Smooth muscle cell (in vitro differentiated cells): Measurements from ENCODE around the gene GABRR2. TPM values are rescaled to one million over a fixed set of nuclear protein-coding genes. Genes with fewer than 3 reads are reported as not detected.
"Not testable (repeated sequence)": the region's sequence is repeated elsewhere in the genome, so short reads cannot be mapped to it uniquely, and the experiment has no call there.

ENCODE experiments used
- DNase-seq: peaks from one replicate; lab custom pipeline; 2025; ENCODE audit not compliant: unreplicated experiment; lab: John Stamatoyannopoulos, UW
- H2AFZ ChIP-seq: fragments of 200-600 bp; sonication (generic); 2 replicates; pipeline ENCODE4 v1.6.0; 2016; ENCODE audit warnings: antibody characterized with exemption, low read depth, mild to moderate bottlenecking
- H3F3A ChIP-seq: fragments of 200-600 bp; sonication (generic); 2 replicates; pipeline ENCODE4 v1.6.0; 2017; ENCODE audit warnings: antibody characterized with exemption, low read depth
- H3K27ac ChIP-seq: fragments of 200-600 bp; sonication (generic); 2 replicates; pipeline ENCODE4 v1.5.1; 2016; ENCODE audit warnings: low read depth, mild to moderate bottlenecking
- H3K27me3 ChIP-seq: fragments of 200-600 bp; sonication (generic); 2 replicates; pipeline ENCODE4 v1.6.1; 2016; ENCODE audit warnings: low read depth, mild to moderate bottlenecking
- H3K36me3 ChIP-seq: fragments of 200-600 bp; sonication (generic); 2 replicates; pipeline ENCODE4 v1.5.1; 2016; ENCODE audit warnings: low read depth
- H3K4me1 ChIP-seq: fragments of 200-600 bp; sonication (generic); 2 replicates; pipeline ENCODE4 v1.5.1; 2016; ENCODE audit warnings: low read depth
- H3K4me2 ChIP-seq: fragments of 200-600 bp; sonication (generic); 2 replicates; pipeline ENCODE4 v1.6.0; 2016; ENCODE audit warnings: mild to moderate bottlenecking
- H3K4me3 ChIP-seq: fragments of 200-600 bp; sonication (generic); 2 replicates; pipeline ENCODE4 v1.5.1; 2016; ENCODE audit warnings: mild to moderate bottlenecking
- H3K79me2 ChIP-seq: fragments of 200-600 bp; sonication (generic); 2 replicates; pipeline ENCODE4 v1.6.0; 2016; ENCODE audit warnings: low read depth, mild to moderate bottlenecking
- H3K9ac ChIP-seq: fragments of 200-600 bp; sonication (generic); 2 replicates; pipeline ENCODE4 v1.6.0; 2016; ENCODE audit warnings: low read depth
- H3K9me3 ChIP-seq: fragments of 200-600 bp; sonication (generic); replicated peaks from 2 replicates; pipeline ENCODE4 v1.5.1; 2016; ENCODE audit warnings: low read depth
- H4K20me1 ChIP-seq: fragments of 200-600 bp; sonication (generic); 2 replicates; pipeline ENCODE4 v1.6.0; 2016; ENCODE audit warnings: low read depth
- whole genome bisulfite sequencing: methylation state at CpG from one replicate; pipeline ENCODE4 v1.1.7; 2016; ENCODE audit warnings: low lambda C conversion rate; 5-methylcytosine and 5-hydroxymethylcytosine counted together
- polyA plus RNA-seq: library from polyadenylated mRNA; unstranded; fragments of >200 nt; fragmentation: Nextera tagmentation; extraction: Ambion mirVana; gene quantifications from 2 replicates; pipeline ENCODE4 v1.2.1, GENCODE V29; 2016
- total RNA-seq: library from RNA; depleted of rRNA; stranded (reverse); fragments of >200 nt; gene quantifications from 2 replicates; pipeline ENCODE4 v1.2.3, GENCODE V29; 2014
- TF ChIP-seq, protein P1 (sequence below): fragments of 200-600 bp; sonication (generic); IDR thresholded peaks from 2 replicates; pipeline ENCODE4 v1.5.1; 2017; ENCODE audit warnings: borderline replicate concordance, mild to moderate bottlenecking, antibody characterized with exemption; ENCODE audit not compliant: insufficient read depth, poor library complexity, severe bottlenecking

The GABRR2 gene
- total and polyA plus RNA-seq, 2 experiments from 2014 or later: 0.24 to 3.2 TPM

DNA sequence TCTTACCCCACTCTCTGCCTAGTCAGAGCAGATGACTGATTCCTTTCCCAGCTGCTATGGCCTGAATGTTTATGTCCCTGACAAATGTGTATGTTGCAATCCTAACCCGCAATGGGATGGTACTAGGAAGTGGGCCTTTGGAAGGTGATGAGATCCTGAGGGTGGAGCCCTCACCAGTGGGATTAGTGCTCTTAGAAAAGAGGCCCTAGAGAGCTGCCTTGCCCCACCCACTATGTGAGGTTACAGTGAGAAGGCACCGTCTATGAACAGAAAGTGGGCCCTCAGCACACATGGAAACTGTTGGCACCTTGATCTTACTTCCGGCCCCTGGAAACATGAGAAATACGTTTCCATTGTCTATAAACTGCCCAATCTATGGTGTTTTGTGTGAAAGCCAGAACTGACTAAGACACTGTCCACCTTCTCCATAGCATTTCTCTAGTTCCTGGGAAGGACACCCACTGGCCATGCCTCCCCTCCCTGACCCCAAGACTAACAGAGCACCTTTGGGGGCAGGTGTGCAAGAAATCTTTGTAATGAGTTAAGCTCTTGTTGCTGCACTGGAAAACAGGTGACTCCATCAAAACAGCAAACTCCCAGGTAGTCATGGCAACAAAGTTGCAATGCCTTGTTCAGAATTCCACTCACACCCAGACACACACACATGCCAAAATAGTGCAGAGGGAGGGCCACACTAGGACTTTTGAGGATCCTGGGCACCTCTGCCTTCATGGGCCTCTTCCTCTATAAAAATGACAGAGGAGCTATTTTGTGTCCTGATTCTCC is 16.2 kb downstream of the GABRR2 start:
- WGBS: 56% methylated on average over 4 of the region's 4 CpGs
- Histone ChIP-seq H3K4me2 (no peak overlapping the region), H3K27me3 (peaks cover 12% of the 10 kb centered on the region), H3F3A (no peaks in the 10 kb centered on the region), H3K36me3 (no peaks in the 10 kb centered on the region), H2AFZ (no peak overlapping the region), H3K4me3 (no peak overlapping the region), H3K27ac (no peak overlapping the region), H4K20me1 (no peaks in the 10 kb centered on the region), H3K9me3 (no peaks in the 10 kb centered on the region), H3K9ac (no peak overlapping the region), H3K79me2 (no peaks in the 10 kb centered on the region), H3K4me1 (peaks cover 8% of the 10 kb centered on the region)
- TF ChIP-seq, protein P1, sequence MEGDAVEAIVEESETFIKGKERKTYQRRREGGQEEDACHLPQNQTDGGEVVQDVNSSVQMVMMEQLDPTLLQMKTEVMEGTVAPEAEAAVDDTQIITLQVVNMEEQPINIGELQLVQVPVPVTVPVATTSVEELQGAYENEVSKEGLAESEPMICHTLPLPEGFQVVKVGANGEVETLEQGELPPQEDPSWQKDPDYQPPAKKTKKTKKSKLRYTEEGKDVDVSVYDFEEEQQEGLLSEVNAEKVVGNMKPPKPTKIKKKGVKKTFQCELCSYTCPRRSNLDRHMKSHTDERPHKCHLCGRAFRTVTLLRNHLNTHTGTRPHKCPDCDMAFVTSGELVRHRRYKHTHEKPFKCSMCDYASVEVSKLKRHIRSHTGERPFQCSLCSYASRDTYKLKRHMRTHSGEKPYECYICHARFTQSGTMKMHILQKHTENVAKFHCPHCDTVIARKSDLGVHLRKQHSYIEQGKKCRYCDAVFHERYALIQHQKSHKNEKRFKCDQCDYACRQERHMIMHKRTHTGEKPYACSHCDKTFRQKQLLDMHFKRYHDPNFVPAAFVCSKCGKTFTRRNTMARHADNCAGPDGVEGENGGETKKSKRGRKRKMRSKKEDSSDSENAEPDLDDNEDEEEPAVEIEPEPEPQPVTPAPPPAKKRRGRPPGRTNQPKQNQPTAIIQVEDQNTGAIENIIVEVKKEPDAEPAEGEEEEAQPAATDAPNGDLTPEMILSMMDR: no peak
- no peak for DNase-seq

- Histone ChIP-seq H3K9ac (no peak overlapping the region), H3K27me3 (peaks cover 12% of the 10 kb centered on the region), H2AFZ (no peak overlapping the region), H3F3A (no peaks in the 10 kb centered on the region), H3K79me2 (no peaks in the 10 kb centered on the region), H3K9me3 (no peaks in the 10 kb centered on the region), H3K36me3 (no peaks in the 10 kb centered on the region), H3K4me3 (no peak overlapping the region), H3K27ac (no peak overlapping the region), H3K4me2 (no peak overlapping the region), H3K4me1 (peaks cover 8% of the 10 kb centered on the region), H4K20me1 (no peaks in the 10 kb centered on the region)
- TF ChIP-seq, protein P1: no peak
- WGBS: 74% methylated on average over 12 of the region's 12 CpGs
- no peak for DNase-seq
Observed at GRCh38 chr6:89297695-89298351, 17.3 kb downstream of the GABRR2 start.

- TF ChIP-seq, protein P1: no peak
- WGBS: 98% methylated on average over 2 of the region's 2 CpGs
Observed at GRCh38 chr6:89295981-89296380, 19.1 kb downstream of the GABRR2 start.

DNA sequence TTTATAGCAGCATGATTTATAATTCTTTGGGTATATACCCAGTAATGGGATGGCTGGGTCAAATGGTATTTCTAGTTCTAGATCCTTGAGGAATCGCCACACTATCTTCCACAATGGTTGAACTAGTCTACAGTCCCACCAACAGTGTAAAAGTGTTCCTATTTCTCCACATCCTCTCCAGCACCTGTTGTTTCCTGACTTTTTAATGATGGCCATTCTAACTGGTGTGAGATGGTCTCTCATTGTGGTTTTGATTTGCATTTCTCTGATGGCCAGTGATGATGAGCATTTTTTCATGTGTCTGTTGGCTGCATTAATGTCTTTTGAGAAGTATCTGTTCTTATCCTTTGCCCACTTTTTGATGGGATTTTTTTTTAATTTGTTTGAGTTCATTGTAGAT is 20.0 kb downstream of the GABRR2 start:
- WGBS: 80% methylated on average over 1 of the region's 1 CpG
- H3K4me3 ChIP-seq, H3K4me1 ChIP-seq, H3K79me2 ChIP-seq, H3K27ac ChIP-seq, H3K9me3 ChIP-seq, H2AFZ ChIP-seq, H3F3A ChIP-seq, H3K9ac ChIP-seq, DNase-seq, H3K36me3 ChIP-seq, H4K20me1 ChIP-seq, H3K4me2 ChIP-seq: not testable (repeated sequence)
- peaks cover 18% of the 10 kb centered on the region for H3K27me3 ChIP-seq

More at GRCh38 chr6:89295981-89296380, 19.1 kb downstream of the GABRR2 start:
- H3K4me2 ChIP-seq: no peak overlapping the region
- no peaks in the 10 kb centered on the region for H3F3A ChIP-seq
- H3K27me3 ChIP-seq: peaks cover 18% of the 10 kb centered on the region
- H2AFZ ChIP-seq: no peak overlapping the region
- no peak overlapping the region for H3K27ac ChIP-seq
- H3K36me3 ChIP-seq: no peaks in the 10 kb centered on the region
- no peaks in the 10 kb centered on the region for H3K9me3 ChIP-seq
- H3K4me1 ChIP-seq: peaks cover 8% of the 10 kb centered on the region
- no peaks in the 10 kb centered on the region for H4K20me1 ChIP-seq
- H3K9ac ChIP-seq: no peak overlapping the region
- H3K4me3 ChIP-seq: no peak overlapping the region
- no peaks in the 10 kb centered on the region for H3K79me2 ChIP-seq
- no peak for DNase-seq
